Right atrium auricular region (tissue), 2 donors: ENCODE measurements around the gene DNAJB8. TPM values are rescaled to one million over a fixed set of nuclear protein-coding genes. Genes with fewer than 3 reads are reported as not detected.

Source experiments
- DNase-seq: peaks from one replicate; pipeline ENCODE4 v3.0.0-alpha.2; 2019; ENCODE audit warnings: low spot score
- H3K27ac ChIP-seq, 2 donors: fragments of 200-600 bp; sonication (generic); 1 replicate in 1 of 2; 2 replicates in 1 of 2; pipeline ENCODE4 v1.5.1; 2016 to 2019
- H3K27me3 ChIP-seq, 2 donors: fragments of 200-600 bp; sonication (generic); one replicate each; pipeline versions ENCODE4 v1.5.1 to v1.6.0; 2017 to 2019
- H3K36me3 ChIP-seq: fragments of 200-600 bp; sonication (generic); one replicate; pipeline ENCODE4 v1.5.1; 2016
- H3K4me1 ChIP-seq, 2 donors: fragments of 200-600 bp; sonication (generic); one replicate each; pipeline versions ENCODE4 v1.5.1 to v1.6.0; 2017 to 2019
- H3K4me3 ChIP-seq, 2 donors: fragments of 200-600 bp; sonication (generic); 1 replicate in 1 of 2; 2 replicates in 1 of 2; pipeline ENCODE4 v1.5.1; 2017 to 2019; ENCODE audit warnings: mild to moderate bottlenecking in 1 of 2, moderate library complexity in 1 of 2
- H3K9me3 ChIP-seq, 2 donors: fragments of 200-600 bp; sonication (generic); one replicate each; pipeline ENCODE4 v1.5.1; 2019
- CTCF ChIP-seq, 2 donors: fragments of 200-600 bp; sonication (generic); IDR thresholded peaks; one replicate each; pipeline ENCODE4 v1.5.1; 2019; ENCODE audit warnings: antibody characterized with exemption in 2 of 2
- total RNA-seq, 2 donors: library from RNA; depleted of rRNA; stranded (reverse); fragments of >200 nt; gene quantifications; one replicate each; pipeline ENCODE4 v1.1.0, GENCODE V29; 2016

Gene DNAJB8
- total RNA-seq, 2 donors from 2014 or later: not detected

GRCh38 chr3:128504963-128505730 lies 38.5 kb upstream of the DNAJB8 start:
- Histone ChIP-seq H3K36me3 (no peaks in the 10 kb centered on the region), H3K9me3 (no peaks in the 10 kb centered on the region), H3K27me3 (no peaks in the 10 kb centered on the region), H3K27ac (no peak overlapping the region), H3K4me3 (no peak overlapping the region), H3K4me1 (no peaks in the 10 kb centered on the region)
- DNase-seq: no peak
- TF ChIP-seq CTCF (IDR thresholded peaks at IDR 0.05): no peak

- no peak overlapping the region for H3K27ac ChIP-seq
- DNase-seq: no peak
- TF ChIP-seq CTCF (IDR thresholded peaks at IDR 0.05): no peak
- H3K27me3 ChIP-seq: no peaks in the 10 kb centered on the region
- no peaks in the 10 kb centered on the region for H3K4me1 ChIP-seq
- no peaks in the 10 kb centered on the region for H3K9me3 ChIP-seq
- H3K4me3 ChIP-seq: no peak overlapping the region
- H3K36me3 ChIP-seq: no peaks in the 10 kb centered on the region
Observed at GRCh38 chr3:128504533-128504915, 37.8 kb upstream of the DNAJB8 start.

- Histone ChIP-seq H3K27me3 (no peaks in the 10 kb centered on the region), H3K9me3 (no peaks in the 10 kb centered on the region), H3K27ac (no peak overlapping the region), H3K36me3 (no peaks in the 10 kb centered on the region), H3K4me3 (no peak overlapping the region), H3K4me1 (no peaks in the 10 kb centered on the region)
- no peak for TF ChIP-seq CTCF (IDR thresholded peaks at IDR 0.05)
- no peak for DNase-seq
Observed at GRCh38 chr3:128503751-128504532, 37.3 kb upstream of the DNAJB8 start.

- DNase-seq: peak; percentile 48
- Histone ChIP-seq H3K27me3 (no peaks in the 10 kb centered on the region), H3K4me1 (peaks cover 0 to under 1% of the 10 kb centered on the region in 2 donors), H3K27ac (no peak overlapping the region), H3K4me3 (no peak overlapping the region), H3K36me3 (no peaks in the 10 kb centered on the region), H3K9me3 (no peaks in the 10 kb centered on the region)
- peak in 1 of 2 donors; percentile 31 for TF ChIP-seq CTCF (IDR thresholded peaks at IDR 0.05)
Observed at GRCh38 chr3:128503164-128503651, 36.5 kb upstream of the DNAJB8 start.

GRCh38 chr3:128502712-128503111 lies 36.0 kb upstream of the DNAJB8 start:
- peak; percentile 40 for DNase-seq
- Histone ChIP-seq H3K36me3 (no peaks in the 10 kb centered on the region), H3K27me3 (no peaks in the 10 kb centered on the region), H3K4me3 (no peak overlapping the region), H3K9me3 (no peaks in the 10 kb centered on the region), H3K4me1 (peaks cover 0 to 5% of the 10 kb centered on the region in 2 donors), H3K27ac (no peak overlapping the region)
- no peak for TF ChIP-seq CTCF (IDR thresholded peaks at IDR 0.05)
